Keratinocyte (primary cell): ENCODE measurements around the gene CINP.

ENCODE experiments used
- EZH2 ChIP-seq: IDR thresholded peaks from one replicate; pipeline ENCODE4 v1.6.1; 2012; ENCODE audit warnings: inconsistent platforms, mild to moderate bottlenecking, low read length, moderate library complexity
- TF ChIP-seq, protein P1 (sequence below), 3 experiments: IDR thresholded peaks in 1 of 3; conservative IDR thresholded peaks in 1 of 3; optimal IDR thresholded peaks in 1 of 3; 2 replicates in 2 of 3; 3 replicates in 1 of 3; pipeline versions ENCODE3 to v1.5.1; 2011; ENCODE audit warnings: low read length in 3 of 3, mild to moderate bottlenecking in 3 of 3, moderate library complexity in 2 of 3, control low read depth in 1 of 3, inconsistent platforms in 1 of 3; ENCODE audit not compliant: insufficient read depth in 2 of 3; ENCODE audit errors: extremely low read depth in 1 of 3

DNA sequence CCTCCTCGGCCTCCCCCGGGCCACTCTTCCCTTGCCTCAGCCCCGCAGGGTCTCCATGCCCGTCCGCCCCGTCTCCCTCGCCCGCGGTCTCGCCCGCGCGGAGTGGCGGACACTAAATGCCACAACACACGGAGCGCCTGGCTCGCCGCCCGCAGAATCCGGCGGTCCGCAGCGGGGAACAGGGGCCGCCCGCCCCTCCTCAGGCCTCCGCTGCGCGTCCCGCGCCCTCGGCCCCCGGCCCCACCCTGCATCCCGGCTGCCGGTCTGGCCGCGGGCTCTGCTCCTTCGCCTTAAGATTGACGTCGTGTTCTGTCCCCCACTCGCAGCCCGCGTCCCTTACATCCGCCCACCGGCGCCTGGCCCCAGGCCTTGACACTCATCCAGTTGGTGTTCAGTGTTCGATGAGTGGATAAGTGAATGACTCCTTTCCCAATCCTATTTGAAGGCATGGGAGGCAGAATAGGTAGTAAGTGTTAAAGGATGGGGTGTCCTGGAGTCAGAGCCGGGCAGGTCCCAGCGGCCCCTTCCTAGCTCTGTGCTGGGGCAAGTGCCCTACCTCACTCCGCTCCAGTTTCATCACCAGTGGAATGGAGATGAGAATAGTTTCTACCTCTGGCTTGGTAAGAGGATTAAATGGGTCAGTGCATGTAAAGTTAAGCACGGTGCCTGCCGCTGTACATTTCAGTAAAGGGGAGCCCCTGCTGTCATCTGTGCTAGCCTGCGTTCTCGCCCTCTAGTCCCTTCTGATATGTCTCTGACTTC, 673 bp upstream of the CINP start:
- TF ChIP-seq, protein P1, sequence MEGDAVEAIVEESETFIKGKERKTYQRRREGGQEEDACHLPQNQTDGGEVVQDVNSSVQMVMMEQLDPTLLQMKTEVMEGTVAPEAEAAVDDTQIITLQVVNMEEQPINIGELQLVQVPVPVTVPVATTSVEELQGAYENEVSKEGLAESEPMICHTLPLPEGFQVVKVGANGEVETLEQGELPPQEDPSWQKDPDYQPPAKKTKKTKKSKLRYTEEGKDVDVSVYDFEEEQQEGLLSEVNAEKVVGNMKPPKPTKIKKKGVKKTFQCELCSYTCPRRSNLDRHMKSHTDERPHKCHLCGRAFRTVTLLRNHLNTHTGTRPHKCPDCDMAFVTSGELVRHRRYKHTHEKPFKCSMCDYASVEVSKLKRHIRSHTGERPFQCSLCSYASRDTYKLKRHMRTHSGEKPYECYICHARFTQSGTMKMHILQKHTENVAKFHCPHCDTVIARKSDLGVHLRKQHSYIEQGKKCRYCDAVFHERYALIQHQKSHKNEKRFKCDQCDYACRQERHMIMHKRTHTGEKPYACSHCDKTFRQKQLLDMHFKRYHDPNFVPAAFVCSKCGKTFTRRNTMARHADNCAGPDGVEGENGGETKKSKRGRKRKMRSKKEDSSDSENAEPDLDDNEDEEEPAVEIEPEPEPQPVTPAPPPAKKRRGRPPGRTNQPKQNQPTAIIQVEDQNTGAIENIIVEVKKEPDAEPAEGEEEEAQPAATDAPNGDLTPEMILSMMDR (optimal IDR thresholded peaks at IDR 0.05 in 1 of 3, IDR thresholded peaks at IDR 0.05 in 1 of 3, conservative IDR thresholded peaks at IDR 0.05 in 1 of 3; ENCODE audit: extremely low read depth in 1 of 3, insufficient read depth in 2 of 3, low read length in 3 of 3), result no peak
- TF ChIP-seq EZH2, result no peak
